K562 (cell line): ENCODE data around the gene PPP1R37. TPM values are rescaled to one million over a fixed set of nuclear protein-coding genes. Genes with fewer than 3 reads are reported as not detected.

Experiments
- ARID4B ChIP-seq: sonication (generic); formaldehyde crosslinking; IDR thresholded peaks from 2 replicates; pipeline ENCODE4 v1.8.0; 2022; ENCODE audit warnings: mild to moderate bottlenecking, missing genetic modification reagents
- CCNT2 ChIP-seq: IDR thresholded peaks from 2 replicates; pipeline ENCODE4 v1.6.1; 2011; ENCODE audit warnings: borderline replicate concordance, low read depth, mild to moderate bottlenecking, moderate library complexity, mixed read lengths, low read length; ENCODE audit not compliant: insufficient read length; ENCODE audit errors: extremely low read depth
- CREB3L1 ChIP-seq: fragments of 450-650 bp; IDR thresholded peaks from 2 replicates; pipeline ENCODE4 v1.6.1; 2014; ENCODE audit warnings: low read depth, mild to moderate bottlenecking, moderate library complexity, borderline replicate concordance
- CREM ChIP-seq: IDR thresholded peaks from 2 replicates; pipeline ENCODE4 v1.6.1; 2014; ENCODE audit warnings: antibody characterized with exemption, low read depth
- CTBP1 ChIP-seq: fragments of 450-650 bp; IDR thresholded peaks from 2 replicates; pipeline ENCODE4 v1.6.1; 2016; ENCODE audit warnings: borderline replicate concordance
- E2F5 ChIP-seq: sonication (generic); formaldehyde crosslinking; IDR thresholded peaks from 2 replicates; pipeline ENCODE4 v1.8.0; 2022; ENCODE audit warnings: mild to moderate bottlenecking, missing genetic modification reagents
- HES1 ChIP-seq: fragments of 450-650 bp; IDR thresholded peaks from 2 replicates; pipeline ENCODE4 v1.6.1; 2016; ENCODE audit warnings: low read depth, mild to moderate bottlenecking, moderate library complexity
- MAX ChIP-seq: sonication (generic); formaldehyde crosslinking; IDR thresholded peaks from 2 replicates; pipeline ENCODE4 v1.9.0; 2022; ENCODE audit warnings: mild to moderate bottlenecking, missing genetic modification reagents
- PHF8 ChIP-seq: fragments of 200-600 bp; sonication (generic); IDR thresholded peaks from 2 replicates; pipeline ENCODE4 v1.6.1; 2012; ENCODE audit warnings: mixed run types, mild to moderate bottlenecking, inconsistent platforms, low read length, moderate library complexity, borderline replicate concordance
- RBBP5 ChIP-seq: fragments of 200-600 bp; sonication (generic); IDR thresholded peaks from 2 replicates; pipeline ENCODE4 v1.6.1; 2012; ENCODE audit warnings: borderline replicate concordance, mild to moderate bottlenecking, low read length, control low read depth, inconsistent platforms; ENCODE audit not compliant: insufficient read depth, poor library complexity, severe bottlenecking
- RCOR1 ChIP-seq, 2 experiments: IDR thresholded peaks; 2 replicates each; pipeline ENCODE4 v1.6.1; 2012; ENCODE audit warnings: low read depth in 2 of 2, low read length in 2 of 2, borderline replicate concordance in 1 of 2, improper control_type of control experiment in 1 of 2
- SMAD4 ChIP-seq: fragments of 250-450 bp; sonication (Bioruptor Pico); conservative IDR thresholded peaks from 2 replicates; pipeline ENCODE4 v1.8.0; 2021; ENCODE audit warnings: inconsistent platforms, mild to moderate bottlenecking, moderate library complexity
- SP1 ChIP-seq: sonication (generic); formaldehyde crosslinking; IDR thresholded peaks from 2 replicates; pipeline ENCODE4 v1.8.1; 2022; ENCODE audit warnings: mild to moderate bottlenecking, missing genetic modification reagents
- USF1 ChIP-seq: sonication (generic); formaldehyde crosslinking; IDR thresholded peaks from 2 replicates; pipeline ENCODE4 v1.9.0; 2022; ENCODE audit warnings: mild to moderate bottlenecking, missing genetic modification reagents
- ZFX ChIP-seq: sonication (generic); formaldehyde crosslinking; IDR thresholded peaks from 2 replicates; pipeline ENCODE4 v1.8.0; 2022; ENCODE audit warnings: mild to moderate bottlenecking, missing genetic modification reagents, moderate library complexity
- ZNF175 ChIP-seq: fragments of 200-800 bp; sonication (Bioruptor generic); IDR thresholded peaks from 2 replicates; pipeline ENCODE4 v1.6.1; 2016; ENCODE audit warnings: low read depth, mild to moderate bottlenecking, missing genetic modification characterization, missing compliant biosample characterization
- ZNF583 ChIP-seq: fragments of 250-450 bp; sonication (Bioruptor Pico); IDR thresholded peaks from 2 replicates; pipeline ENCODE4 v1.4.0; 2020
- polyA plus RNA-seq, 8 experiments: library from polyadenylated mRNA; depleted of rRNA in 4 of 8; stranded (reverse) in 5 of 8; unstranded in 3 of 8; fragments of >200 nt; fragmentation: Nextera tagmentation in 2 of 8; fragmentation: Illumina TruSeq in 1 of 8; extraction: Ambion mirVana in 2 of 8; extraction: Trizol in 1 of 8; gene quantifications; 2 replicates each; pipeline versions ENCODE4 v1.2.1 to v1.2.3, GENCODE V29; 2011 to 2014; ENCODE audit warnings: inconsistent platforms in 1 of 8, missing spikeins in 1 of 8
- total RNA-seq, 7 experiments: library from RNA; depleted of rRNA in 6 of 7; stranded (reverse); fragments of >200 nt in 6 of 7; fragmentation: Illumina TruSeq in 2 of 7; extraction: Trizol in 2 of 7; gene quantifications; 2 replicates each; pipeline versions ENCODE4 v1.2.1 to v1.2.3, GENCODE V29; 2011 to 2021; ENCODE audit warnings: low replicate concordance in 1 of 7

Gene PPP1R37
- total and polyA plus RNA-seq, 9 of the 15 experiments (the other 6 are each of a cell fraction or from before 2014, with no cell fraction given) = 0.04 to 20.3 (median 7.3) TPM

- TF ChIP-seq ARID4B (CRISPR knock-in tag) (peak; percentile 53), RCOR1 (IDR thresholded peaks at IDR 0.05; ENCODE audit: borderline replicate concordance in 1 of 2, low read depth in 2 of 2, low read length in 2 of 2) (peak in 1 of 2 experiments; percentile 72; a peak in 2 of 4 replicates), SMAD4 (CRISPR knock-in tag) (peak; percentile 88), HES1 (peak; percentile 30; the same call in 1 of the 2 replicates), CREM (peak; percentile 59), ZFX (CRISPR knock-in tag) (peak; percentile 80), PHF8 (peak; percentile 61; the same call in 1 of the 2 replicates), USF1 (CRISPR knock-in tag) (peak; percentile 59; the same call in 1 of the 2 replicates), E2F5 (CRISPR knock-in tag) (0 out of 2 replicates have a peak, but pooled peaks have one; percentile 42), MAX (CRISPR knock-in tag) (peak; percentile 83), CREB3L1 (peak; percentile 52; the same call in 1 of the 2 replicates), CCNT2 (peak; percentile 77), ZNF583 (peak; percentile 58; the same call in 1 of the 2 replicates), ZNF175 (CRISPR knock-in tag) (no peak), RBBP5 (peak; percentile 50), CTBP1 (peak; percentile 93), SP1 (peak; percentile 44; the same call in 1 of the 2 replicates)
Measured at GRCh38 chr19:45076029-45076850, 16.7 kb upstream of the PPP1R37 start, which contains the start of gene ZNF296 (continued).
